ENCODE data around the gene OR1E2.

Gene OR1E2

GRCh38 chr17:3389791-3390190, 43.9 kb downstream of the OR1E2 start:
- DNase-seq, result no peak

GRCh38 chr17:3385869-3386816, 47.5 kb downstream of the OR1E2 start, which contains the start of gene OR3A2:
OR3A2 (minus strand) TSS chr17:3386308.
- no peak for DNase-seq
